ENCODE measurements around the gene CASR. TPM values are rescaled to one million over a fixed set of nuclear protein-coding genes. Genes with fewer than 3 reads are reported as not detected.

CASR gene
- total RNA-seq, 2 donors from 2014 or later, result 1.2 TPM; not detected in 1

DNA sequence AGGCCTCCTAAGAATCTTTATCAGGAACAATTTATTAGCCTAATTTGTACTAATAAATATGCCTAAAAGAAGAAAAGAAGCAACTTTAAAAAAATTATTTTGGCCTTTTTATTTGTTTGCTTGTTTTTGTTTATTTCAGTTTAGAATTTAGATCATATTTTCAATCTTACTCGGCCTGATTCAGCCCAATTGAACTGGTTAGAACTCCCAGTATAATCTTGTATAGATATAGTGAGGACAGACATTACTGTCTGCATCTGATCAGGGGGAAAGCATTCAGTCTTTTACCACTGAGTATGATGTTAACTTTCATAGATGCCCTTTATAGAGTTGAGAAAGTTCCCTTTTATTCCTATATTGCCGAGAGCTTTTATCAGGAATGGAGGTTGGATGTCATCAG is 85.6 kb downstream of the CASR start:
- Histone ChIP-seq H3K4me3 (no peak overlapping the region), H3K27ac (no peak overlapping the region), H3K27me3 (replicated peaks; ENCODE audit: insufficient read depth) (no peaks in the 10 kb centered on the region), H3K9me3 (no peaks in the 10 kb centered on the region), H3K36me3 (no peaks in the 10 kb centered on the region), H3K4me1 (replicated peaks) (no peaks in the 10 kb centered on the region)
- TF ChIP-seq POLR2AphosphoS5 (IDR thresholded peaks at IDR 0.05) (no peak), POLR2A (IDR thresholded peaks at IDR 0.05) (no peak)
- TF ChIP-seq, protein P1, sequence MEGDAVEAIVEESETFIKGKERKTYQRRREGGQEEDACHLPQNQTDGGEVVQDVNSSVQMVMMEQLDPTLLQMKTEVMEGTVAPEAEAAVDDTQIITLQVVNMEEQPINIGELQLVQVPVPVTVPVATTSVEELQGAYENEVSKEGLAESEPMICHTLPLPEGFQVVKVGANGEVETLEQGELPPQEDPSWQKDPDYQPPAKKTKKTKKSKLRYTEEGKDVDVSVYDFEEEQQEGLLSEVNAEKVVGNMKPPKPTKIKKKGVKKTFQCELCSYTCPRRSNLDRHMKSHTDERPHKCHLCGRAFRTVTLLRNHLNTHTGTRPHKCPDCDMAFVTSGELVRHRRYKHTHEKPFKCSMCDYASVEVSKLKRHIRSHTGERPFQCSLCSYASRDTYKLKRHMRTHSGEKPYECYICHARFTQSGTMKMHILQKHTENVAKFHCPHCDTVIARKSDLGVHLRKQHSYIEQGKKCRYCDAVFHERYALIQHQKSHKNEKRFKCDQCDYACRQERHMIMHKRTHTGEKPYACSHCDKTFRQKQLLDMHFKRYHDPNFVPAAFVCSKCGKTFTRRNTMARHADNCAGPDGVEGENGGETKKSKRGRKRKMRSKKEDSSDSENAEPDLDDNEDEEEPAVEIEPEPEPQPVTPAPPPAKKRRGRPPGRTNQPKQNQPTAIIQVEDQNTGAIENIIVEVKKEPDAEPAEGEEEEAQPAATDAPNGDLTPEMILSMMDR (IDR thresholded peaks at IDR 0.05), result no peak
- 84% methylated on average over 2 of the region's 2 CpGs for WGBS
- DNase-seq (ENCODE audit: low spot score), result no peak
- intact Hi-C loops (cut with DNase I), result loop anchor here (10.0 kb wide), 1 partner anchor 86 kb away; no protein-coding TSS in a partner anchor

DNA sequence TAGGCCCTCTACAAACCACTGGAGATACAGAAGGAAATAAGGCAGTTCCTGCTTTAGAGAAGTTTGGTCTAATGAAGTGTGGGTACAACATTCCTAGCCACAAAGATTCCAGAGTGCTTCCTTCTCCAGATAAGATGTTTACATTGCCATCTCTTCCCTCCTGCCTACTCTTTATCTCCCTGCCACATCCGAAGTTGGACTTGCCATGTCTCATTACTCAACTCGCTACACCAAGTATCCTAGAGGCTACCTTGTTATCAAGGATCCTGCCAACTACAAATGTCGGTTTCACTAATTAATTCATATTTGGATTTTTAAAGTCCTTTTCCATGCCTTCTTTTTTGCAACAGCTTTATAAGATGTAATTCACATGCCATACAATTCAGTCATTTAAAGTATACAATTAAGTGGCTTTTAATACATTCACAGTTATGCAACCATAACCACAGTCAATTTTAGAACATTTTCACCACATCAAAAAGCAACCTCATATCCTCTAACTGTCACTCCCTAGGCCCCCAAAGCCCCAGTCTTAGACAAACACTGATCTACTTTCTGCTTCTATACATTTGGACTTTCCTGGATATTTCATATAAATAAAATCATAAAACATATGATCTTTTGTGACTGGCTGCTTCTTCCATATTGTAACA is 87.9 kb downstream of the CASR start:
- H3K9me3 ChIP-seq, result no peaks in the 10 kb centered on the region
- H3K4me1 ChIP-seq (replicated peaks), result no peaks in the 10 kb centered on the region
- no peak for DNase-seq (ENCODE audit: low spot score)
- H3K27ac ChIP-seq, result no peak overlapping the region
- intact Hi-C loops (cut with DNase I), result no loop called here
- no peaks in the 10 kb centered on the region for H3K36me3 ChIP-seq
- WGBS, result 85% methylated on average over 3 of the region's 3 CpGs
- H3K4me3 ChIP-seq, result no peak overlapping the region
- no peaks in the 10 kb centered on the region for H3K27me3 ChIP-seq (replicated peaks; ENCODE audit: insufficient read depth)
- TF ChIP-seq POLR2A (IDR thresholded peaks at IDR 0.05) (no peak), POLR2AphosphoS5 (IDR thresholded peaks at IDR 0.05) (no peak)
- TF ChIP-seq, protein P1 (IDR thresholded peaks at IDR 0.05), result no peak

DNA sequence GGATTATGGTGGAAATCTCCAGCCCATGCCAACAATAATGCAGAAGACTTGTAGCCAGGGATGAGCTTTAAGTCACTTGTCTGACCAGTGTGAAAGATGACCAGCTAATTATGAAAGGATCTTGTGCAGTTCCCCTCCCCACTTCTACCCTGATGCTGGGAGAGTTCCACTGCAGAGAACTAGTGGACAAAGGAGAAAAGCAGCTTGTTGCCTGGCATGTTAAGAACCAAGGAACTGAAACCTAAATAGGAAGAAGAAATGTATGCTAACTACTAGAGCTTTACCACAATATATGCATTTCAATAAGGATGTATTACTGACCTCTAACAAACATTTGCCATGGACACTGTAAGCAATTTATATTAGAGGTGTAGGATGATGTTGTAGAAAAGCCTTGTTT is 89.4 kb downstream of the CASR start:
- TF ChIP-seq POLR2AphosphoS5 (IDR thresholded peaks at IDR 0.05) (no peak), POLR2A (IDR thresholded peaks at IDR 0.05) (no peak)
- TF ChIP-seq, protein P1 (IDR thresholded peaks at IDR 0.05), result no peak
- no peaks in the 10 kb centered on the region for H3K4me1 ChIP-seq (replicated peaks)

DNA sequence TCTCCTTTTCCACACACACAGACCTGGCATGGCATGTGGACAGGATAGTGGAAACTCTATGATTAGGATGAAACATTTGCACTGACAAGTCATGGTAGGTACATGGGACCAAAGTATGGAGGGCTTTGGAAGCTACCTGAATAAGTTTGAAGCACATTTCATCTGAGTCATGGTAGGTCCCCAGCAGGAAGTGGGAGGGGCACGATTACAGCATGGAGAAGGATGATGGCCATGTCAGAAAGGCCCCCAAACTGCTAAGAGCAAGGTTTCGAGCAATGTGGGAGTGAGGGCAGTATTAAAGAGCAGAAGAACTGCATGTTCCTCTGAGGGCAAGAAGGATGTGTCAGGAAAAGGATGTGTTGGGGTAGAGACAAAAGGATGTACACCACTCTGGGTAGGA is 90.0 kb downstream of the CASR start:
- TF ChIP-seq POLR2A (IDR thresholded peaks at IDR 0.05) (no peak), POLR2AphosphoS5 (IDR thresholded peaks at IDR 0.05) (no peak)
- TF ChIP-seq, protein P1 (IDR thresholded peaks at IDR 0.05), result no peak
- intact Hi-C loops (cut with DNase I), result no loop called here
- no peak for DNase-seq (ENCODE audit: low spot score)
- H3K36me3 ChIP-seq, result no peaks in the 10 kb centered on the region
- H3K9me3 ChIP-seq, result no peaks in the 10 kb centered on the region
- no peak overlapping the region for H3K27ac ChIP-seq
- H3K4me3 ChIP-seq, result no peak overlapping the region
- no peaks in the 10 kb centered on the region for H3K4me1 ChIP-seq (replicated peaks)
- no peaks in the 10 kb centered on the region for H3K27me3 ChIP-seq (replicated peaks; ENCODE audit: insufficient read depth)
- 86% methylated on average over 2 of the region's 2 CpGs for WGBS

More for the DNA sequence above, 89.4 kb downstream of the CASR start:
- Histone ChIP-seq H3K27me3 (replicated peaks; ENCODE audit: insufficient read depth) (no peaks in the 10 kb centered on the region), H3K9me3 (no peaks in the 10 kb centered on the region), H3K27ac (no peak overlapping the region), H3K4me3 (no peak overlapping the region), H3K36me3 (no peaks in the 10 kb centered on the region)
- intact Hi-C loops (cut with DNase I), result no loop called here
- DNase-seq (ENCODE audit: low spot score), result no peak

DNA sequence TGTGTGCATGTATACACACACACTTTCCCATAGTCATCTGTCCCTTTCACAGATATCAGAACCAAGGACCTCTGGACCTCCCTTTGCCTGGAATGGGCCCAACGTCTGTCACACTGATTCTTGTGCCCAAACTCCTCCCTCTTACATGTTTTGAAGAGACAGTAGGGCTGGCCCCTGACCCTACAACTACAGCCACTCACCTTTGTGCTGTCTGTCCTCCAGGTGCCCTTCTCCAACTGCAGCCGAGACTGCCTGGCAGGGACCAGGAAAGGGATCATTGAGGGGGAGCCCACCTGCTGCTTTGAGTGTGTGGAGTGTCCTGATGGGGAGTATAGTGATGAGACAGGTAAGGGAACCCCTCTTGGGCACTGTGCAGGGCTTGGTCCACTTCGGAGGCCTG is 98.4 kb downstream of the CASR start:
- no peaks in the 10 kb centered on the region for H3K27me3 ChIP-seq (replicated peaks; ENCODE audit: insufficient read depth)
- H3K4me3 ChIP-seq, result no peak overlapping the region
- DNase-seq (ENCODE audit: low spot score), result no peak
- no peak overlapping the region for H3K27ac ChIP-seq
- no peaks in the 10 kb centered on the region for H3K4me1 ChIP-seq (replicated peaks)
- TF ChIP-seq, protein P1 (IDR thresholded peaks at IDR 0.05), result no peak
- TF ChIP-seq POLR2A (IDR thresholded peaks at IDR 0.05), result no peak
- TF ChIP-seq POLR2AphosphoS5 (IDR thresholded peaks at IDR 0.05), result no peak
- intact Hi-C loops (cut with DNase I), result no loop called here
- H3K36me3 ChIP-seq, result no peaks in the 10 kb centered on the region
- WGBS, result 73% methylated on average over 3 of the region's 3 CpGs
- no peaks in the 10 kb centered on the region for H3K9me3 ChIP-seq
